IMR-90 (cell line): ENCODE measurements around the gene DNAJC5. TPM values are rescaled to one million over a fixed set of nuclear protein-coding genes. Genes with fewer than 3 reads are reported as not detected.

Source experiments
- ATAC-seq: fragments of 200-7000 bp; cut with Tn5 transposase; 2 replicates; pipeline ENCODE4 v1.9.1; 2020; ENCODE audit warnings: low read depth, mild to moderate bottlenecking, moderate library complexity
- Bru-seq: library from RNA; stranded (reverse); fragments of 400-500 nt; gene quantifications from one replicate; lab custom pipeline; 2021; lab: Mats Ljungman, UMichigan
- BruChase-seq, 2 experiments: library from RNA; stranded (reverse); fragments of 400-500 nt; gene quantifications; one replicate each; lab custom pipeline; 2021; lab: Mats Ljungman, UMichigan
- BruUV-seq: library from RNA; stranded (reverse); fragments of 400-500 nt; replicated peaks from 2 replicates; lab custom pipeline; 2021; lab: Mats Ljungman, UMichigan
- CTCF ChIA-PET: fragments of 300-600 bp; formaldehyde crosslinking; extraction: SDS; loops from one replicate; lab custom pipeline; 2021; ENCODE audit warnings: antibody characterized with exemption; lab: Yijun Ruan, JAX
- POLR2A ChIA-PET: fragments of 300-600 bp; sonication (Branson Sonifier 250); formaldehyde crosslinking; loops from one replicate; lab custom pipeline; 2022; ENCODE audit warnings: antibody characterized with exemption; ENCODE audit not compliant: unreplicated experiment; lab: Charles Lee
- DNase-seq: peaks from one replicate; pipeline ENCODE4 v3.0.0; 2013
- H2AFZ ChIP-seq: replicated peaks from 2 replicates; pipeline ENCODE3; 2013; ENCODE audit warnings: low read length, mild to moderate bottlenecking; ENCODE audit not compliant: poor library complexity
- H2AK5ac ChIP-seq: 2 replicates; pipeline ENCODE4 v1.6.1; 2013; ENCODE audit warnings: low read depth, low read length, inconsistent platforms
- H2AK9ac ChIP-seq: replicated peaks from 2 replicates; pipeline ENCODE3; 2013; ENCODE audit warnings: mild to moderate bottlenecking, low read depth, low read length, moderate library complexity; ENCODE audit not compliant: poor library complexity
- H2BK120ac ChIP-seq: 2 replicates; pipeline ENCODE4 v1.6.1; 2013; ENCODE audit warnings: low read depth, low read length, inconsistent platforms
- H2BK15ac ChIP-seq: 3 replicates; pipeline ENCODE4 v1.6.1; 2013; ENCODE audit warnings: low read depth, low read length, inconsistent platforms
- H2BK20ac ChIP-seq: 2 replicates; pipeline ENCODE4 v1.6.1; 2013; ENCODE audit warnings: low read depth, mild to moderate bottlenecking, inconsistent platforms, low read length, moderate library complexity
- H2BK5ac ChIP-seq: 2 replicates; pipeline ENCODE4 v1.6.1; 2013; ENCODE audit warnings: mild to moderate bottlenecking, low read depth, low read length, inconsistent platforms; ENCODE audit not compliant: poor library complexity, severe bottlenecking
- H3K14ac ChIP-seq: replicated peaks from 2 replicates; pipeline ENCODE4 v1.6.1; 2013; ENCODE audit warnings: low read depth, low read length, inconsistent platforms
- H3K18ac ChIP-seq: 2 replicates; pipeline ENCODE4 v1.6.1; 2013; ENCODE audit warnings: low read depth, low read length, control low read depth
- H3K23ac ChIP-seq: 2 replicates; pipeline ENCODE4 v1.6.1; 2013; ENCODE audit warnings: low read depth, low read length, inconsistent platforms
- H3K27ac ChIP-seq: 2 replicates; pipeline ENCODE4 v1.5.1; 2013; ENCODE audit warnings: mild to moderate bottlenecking, control low read depth, low read length; ENCODE audit not compliant: insufficient read depth
- H3K27me3 ChIP-seq: 2 replicates; pipeline ENCODE4 v1.6.1; 2013; ENCODE audit warnings: low read length; ENCODE audit not compliant: control insufficient read depth, insufficient read depth
- H3K36me3 ChIP-seq: 2 replicates; pipeline ENCODE4 v1.6.1; 2013; ENCODE audit warnings: low read length, mixed read lengths; ENCODE audit not compliant: control insufficient read depth, insufficient read depth
- H3K4ac ChIP-seq: 2 replicates; pipeline ENCODE4 v1.6.1; 2013; ENCODE audit warnings: low read depth, low read length, inconsistent platforms
- H3K4me1 ChIP-seq: 2 replicates; pipeline ENCODE4 v1.6.1; 2013; ENCODE audit warnings: low read length, mixed read lengths; ENCODE audit not compliant: control insufficient read depth, insufficient read depth
- H3K4me2 ChIP-seq: 2 replicates; pipeline ENCODE4 v1.6.1; 2013; ENCODE audit warnings: low read depth, mild to moderate bottlenecking, control low read depth, low read length, moderate library complexity
- H3K4me3 ChIP-seq: 2 replicates; pipeline ENCODE4 v1.5.1; 2013; ENCODE audit warnings: low read depth, mild to moderate bottlenecking, control low read depth, low read length, moderate library complexity; ENCODE audit not compliant: insufficient read depth
- H3K56ac ChIP-seq: 2 replicates; pipeline ENCODE4 v1.6.1; 2013; ENCODE audit warnings: low read length, inconsistent platforms; ENCODE audit not compliant: insufficient read depth; ENCODE audit errors: extremely low read depth
- H3K79me1 ChIP-seq, 2 experiments: 2 replicates each; pipeline ENCODE4 v1.6.1; 2013; ENCODE audit warnings: low read length in 2 of 2, inconsistent platforms in 1 of 2, low read depth in 1 of 2
- H3K9ac ChIP-seq: 2 replicates; pipeline ENCODE4 v1.6.1; 2013; ENCODE audit warnings: low read depth, low read length, control low read depth
- H3K9me1 ChIP-seq: 2 replicates; pipeline ENCODE4 v1.6.1; 2013; ENCODE audit warnings: low read length, inconsistent platforms; ENCODE audit not compliant: insufficient read depth
- H3K9me3 ChIP-seq: 2 replicates; pipeline ENCODE4 v1.6.1; 2013; ENCODE audit warnings: low read length; ENCODE audit not compliant: control insufficient read depth, insufficient read depth
- H4K20me1 ChIP-seq: 2 replicates; pipeline ENCODE4 v1.6.1; 2013; ENCODE audit warnings: low read length, inconsistent platforms; ENCODE audit not compliant: insufficient read depth
- H4K5ac ChIP-seq: 2 replicates; pipeline ENCODE4 v1.6.1; 2013; ENCODE audit warnings: mild to moderate bottlenecking, low read depth, low read length, control low read depth
- H4K8ac ChIP-seq, 2 experiments: 2 replicates each; pipeline ENCODE4 v1.6.1; 2013; ENCODE audit warnings: low read depth in 2 of 2, low read length in 2 of 2, control low read depth in 1 of 2, inconsistent platforms in 1 of 2
- H4K91ac ChIP-seq: 2 replicates; pipeline ENCODE4 v1.6.1; 2013; ENCODE audit warnings: low read depth, low read length, inconsistent platforms; ENCODE audit not compliant: insufficient read depth
- BHLHE40 ChIP-seq: fragments of 150-350 bp; IDR thresholded peaks from 2 replicates; pipeline ENCODE4 v1.6.1; 2016; ENCODE audit warnings: mild to moderate bottlenecking, low read depth, low read length
- CTCF ChIP-seq: conservative IDR thresholded peaks from 2 replicates; pipeline ENCODE4 v1.5.1; 2012; ENCODE audit warnings: mild to moderate bottlenecking, low read depth, low read length, improper control_type of control experiment
- FOS ChIP-seq: fragments of 150-350 bp; IDR thresholded peaks from 2 replicates; pipeline ENCODE4 v1.6.1; 2016; ENCODE audit warnings: low read depth, low read length
- MAFK ChIP-seq: IDR thresholded peaks from 2 replicates; pipeline ENCODE4 v1.6.1; 2012; ENCODE audit warnings: low read depth, low read length, improper control_type of control experiment
- MAZ ChIP-seq: IDR thresholded peaks from 2 replicates; pipeline ENCODE4 v1.6.1; 2012; ENCODE audit warnings: low read depth, mild to moderate bottlenecking, low read length, improper control_type of control experiment, moderate library complexity, borderline replicate concordance
- MXI1 ChIP-seq: IDR thresholded peaks from 2 replicates; pipeline ENCODE4 v1.6.1; 2012; ENCODE audit warnings: low read depth, mild to moderate bottlenecking, low read length, moderate library complexity, borderline replicate concordance
- NFE2L2 ChIP-seq: fragments of 150-350 bp; IDR thresholded peaks from 2 replicates; pipeline ENCODE4 v1.6.1; 2016; ENCODE audit warnings: low read depth, mild to moderate bottlenecking, low read length
- POLR2A ChIP-seq: IDR thresholded peaks from 2 replicates; pipeline ENCODE4 v1.6.1; 2012; ENCODE audit warnings: mild to moderate bottlenecking, low read depth, low read length
- RCOR1 ChIP-seq: IDR thresholded peaks from 2 replicates; pipeline ENCODE4 v1.6.1; 2012; ENCODE audit warnings: mild to moderate bottlenecking, low read length, improper control_type of control experiment; ENCODE audit not compliant: insufficient replicate concordance
- SMC3 ChIP-seq: fragments of 150-350 bp; IDR thresholded peaks from 2 replicates; pipeline ENCODE4 v1.6.1; 2016; ENCODE audit warnings: low read depth, mild to moderate bottlenecking, antibody characterized with exemption, low read length, moderate library complexity
- whole genome bisulfite sequencing, 2 experiments: methylation state at CpG; one replicate each; pipeline versions ENCODE4 v1.1.5 to v1.1.7; 2013; ENCODE audit warnings: missing lambda C conversion rate in 2 of 2; ENCODE audit not compliant: insufficient read length in 1 of 2; ENCODE audit errors: extremely low coverage in 2 of 2; 5-methylcytosine and 5-hydroxymethylcytosine counted together
- dilution Hi-C: fragments of 300-500 bp; cut with HindIII; formaldehyde crosslinking; loops from one replicate; pipeline ENCODE4 v1.14.3; 2018; ENCODE audit warnings: low sequenced_read_pairs; ENCODE audit not compliant: unreplicated experiment
- in situ Hi-C: fragments of 300-500 bp; cut with MboI; formaldehyde crosslinking; loops from 3 replicates; pipeline ENCODE4 v1.14.3; 2019; ENCODE audit warnings: low sequenced_read_pairs, inconsistent platforms, mixed read lengths
- intact Hi-C: fragments of 100-400 bp; cut with micrococcal nuclease; formaldehyde crosslinking; loops from 2 replicates; pipeline ENCODE4 v1.10.0; 2022
- long read RNA-seq: library from polyadenylated mRNA; unstranded; transcript quantifications from one replicate; pipeline ENCODE4 v2.0.0, GENCODE V29; 2021; ENCODE audit not compliant: unreplicated experiment
- polyA plus RNA-seq, 3 experiments: library from polyadenylated mRNA; depleted of rRNA; stranded (reverse); fragments of >200 nt; gene quantifications; 2 replicates each; pipeline ENCODE4 v1.2.3, GENCODE V29; 2012; ENCODE audit warnings: low replicate concordance in 1 of 3
- total RNA-seq: library from RNA; depleted of rRNA; stranded (reverse); fragments of >200 nt; gene quantifications from 2 replicates; pipeline ENCODE4 v1.2.3, GENCODE V29; 2012; rRNA removed
- TF ChIP-seq, protein P1 (sequence below): fragments of 150-350 bp; IDR thresholded peaks from 2 replicates; pipeline ENCODE4 v1.6.1; 2017; ENCODE audit warnings: mild to moderate bottlenecking, antibody characterized with exemption, low read length, low read depth

The DNAJC5 gene, protein sequence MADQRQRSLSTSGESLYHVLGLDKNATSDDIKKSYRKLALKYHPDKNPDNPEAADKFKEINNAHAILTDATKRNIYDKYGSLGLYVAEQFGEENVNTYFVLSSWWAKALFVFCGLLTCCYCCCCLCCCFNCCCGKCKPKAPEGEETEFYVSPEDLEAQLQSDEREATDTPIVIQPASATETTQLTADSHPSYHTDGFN
- total RNA-seq (45.2 and 46.9 TPM in 2 replicates), polyA plus RNA-seq (2012; rRNA removed) (35.6 and 36.3 TPM in 2 replicates), Bru-seq, nascent RNA (percentile 84 among the genes with signal in this experiment), BruChase-seq, experiment 1, labeled RNA remaining after a 6-hour chase (percentile 97 among the genes with signal in this experiment), BruChase-seq, experiment 2, labeled RNA remaining after a 2-hour chase (percentile 94 among the genes with signal in this experiment)
- polyA plus RNA-seq (2012; cell fraction: cytosol; rRNA removed), result 34.5 and 45.2 TPM in 2 replicates
- polyA plus RNA-seq (2012; cell fraction: nucleus; rRNA removed; ENCODE audit: low replicate concordance), result 30.4 and 42.4 TPM in 2 replicates
- long read RNA-seq, full-length matches to known transcripts, result 13 of 154 reads
- long read RNA-seq, partial matches to known transcripts, result 140 of 154 reads
- long read RNA-seq, other reads (novel, unspliced or antisense), result 1 of 154 reads

DNA sequence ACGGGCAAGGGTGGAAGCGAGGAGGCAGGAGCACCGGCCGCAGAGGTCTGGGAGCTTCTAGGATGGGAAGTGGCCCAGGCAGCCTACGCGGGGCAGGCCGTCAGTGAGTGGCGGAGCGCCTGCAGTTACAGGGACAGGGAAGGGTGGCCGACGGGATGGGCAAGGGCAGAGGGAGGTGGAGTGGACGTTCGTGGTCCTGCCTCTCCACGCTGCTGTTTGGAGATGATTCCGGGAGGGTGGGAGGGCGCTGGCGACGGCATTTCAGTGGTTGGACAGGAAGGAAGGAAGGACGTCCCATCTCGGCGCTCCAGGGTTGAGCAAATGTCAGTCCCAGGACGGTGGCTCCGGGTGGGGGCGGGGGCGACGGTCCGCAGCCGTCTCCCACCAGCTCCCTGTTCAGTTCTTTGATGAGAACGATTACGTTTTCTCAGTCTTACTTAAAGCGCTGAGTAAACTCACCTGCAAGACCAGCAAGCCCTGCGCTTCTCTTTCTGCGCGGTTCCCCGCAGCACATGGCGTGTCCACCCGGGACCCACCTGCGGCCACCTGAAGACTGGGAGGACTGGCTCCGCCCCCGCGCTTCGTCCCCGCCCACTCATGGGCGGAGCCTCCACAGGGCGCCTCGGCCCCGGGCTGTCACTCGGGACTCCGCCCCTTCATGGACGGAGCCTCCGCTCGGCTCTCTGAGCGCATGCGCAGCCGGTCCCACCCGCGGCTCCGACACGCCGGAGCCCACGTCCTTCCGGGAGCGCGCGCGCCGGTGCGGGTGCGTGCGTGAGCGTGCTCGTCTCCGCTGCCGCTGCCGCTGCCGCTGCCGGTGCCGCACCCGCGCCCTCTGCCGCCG, at the start of gene DNAJC5:
Gene DNAJC5, plus strand, starts transcription at position 769 of the 844 bp plus-strand sequence. CDS start 33,220 bp downstream, outside the sequence.
- ATAC-seq (peak; percentile 94), DNase-seq (peak; percentile 87)
- TF ChIP-seq MAZ, result 0 out of 2 replicates have a peak, but pooled peaks have one; percentile 24
- no peak for TF ChIP-seq MAFK
- TF ChIP-seq BHLHE40, result no peak
- no peak for TF ChIP-seq CTCF
- TF ChIP-seq MXI1, result peak; percentile 50; the same call in 1 of the 2 replicates
- no peak for TF ChIP-seq SMC3
- TF ChIP-seq POLR2A, result no peak
- TF ChIP-seq, protein P1, sequence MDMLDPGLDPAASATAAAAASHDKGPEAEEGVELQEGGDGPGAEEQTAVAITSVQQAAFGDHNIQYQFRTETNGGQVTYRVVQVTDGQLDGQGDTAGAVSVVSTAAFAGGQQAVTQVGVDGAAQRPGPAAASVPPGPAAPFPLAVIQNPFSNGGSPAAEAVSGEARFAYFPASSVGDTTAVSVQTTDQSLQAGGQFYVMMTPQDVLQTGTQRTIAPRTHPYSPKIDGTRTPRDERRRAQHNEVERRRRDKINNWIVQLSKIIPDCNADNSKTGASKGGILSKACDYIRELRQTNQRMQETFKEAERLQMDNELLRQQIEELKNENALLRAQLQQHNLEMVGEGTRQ, result no peak
- no peak for TF ChIP-seq RCOR1
- TF ChIP-seq NFE2L2, result no peak
- TF ChIP-seq FOS, result no peak
- BruUV-seq, result no TSS peak
- H3K9me3 ChIP-seq, result no peaks in the 10 kb centered on the region
- peak within 1 kb of the TSS; percentile 14; the same call in 1 of the 2 replicates for H3K18ac ChIP-seq
- dilution Hi-C loops (no loop called here), in situ Hi-C loops (no loop called here), intact Hi-C loops (no loop called here)
- H4K91ac ChIP-seq, result no peak within 1 kb of the TSS
- peak within 1 kb of the TSS; percentile 86 for H2AK9ac ChIP-seq
- no peak within 1 kb of the TSS for H2BK15ac ChIP-seq
- no peaks in the 10 kb centered on the region for H3K27me3 ChIP-seq
- peak within 1 kb of the TSS; percentile 73 for H3K23ac ChIP-seq
- peaks cover 37% of the 10 kb centered on the region for H3K36me3 ChIP-seq
- peak within 1 kb of the TSS; percentile 63 for H3K14ac ChIP-seq
- H3K9me1 ChIP-seq, result peaks cover 16% of the 10 kb centered on the region
- peaks cover 68% of the 10 kb centered on the region for H4K20me1 ChIP-seq
- peak within 1 kb of the TSS; percentile 27 to 53; a peak in 3 of 4 replicates for H4K8ac ChIP-seq
- peak within 1 kb of the TSS; percentile 94 for H3K4me2 ChIP-seq
- H3K27ac ChIP-seq, result peak within 1 kb of the TSS; percentile 29
- peaks cover 6 to 60% of the 10 kb centered on the region in 2 experiments for H3K79me1 ChIP-seq
- peak within 1 kb of the TSS; percentile 6; the same call in 1 of the 2 replicates for H3K4ac ChIP-seq
- peak within 1 kb of the TSS; percentile 62 for H2AK5ac ChIP-seq
- peak within 1 kb of the TSS; percentile 64; the same call in 1 of the 2 replicates for H3K56ac ChIP-seq
- no peak within 1 kb of the TSS for H2BK120ac ChIP-seq
- no peak within 1 kb of the TSS for H2BK20ac ChIP-seq
- H3K4me3 ChIP-seq, result peak within 1 kb of the TSS; percentile 86
- peak within 1 kb of the TSS; percentile 93 for H2AFZ ChIP-seq
- CTCF ChIA-PET, result no interaction called here
- WGBS, 2 experiments, result 2% methylated on average over 56 of the region's 82 CpGs; no CpG with 5 or more reads in 1 of the 2 experiments
- H2BK5ac ChIP-seq, result peak within 1 kb of the TSS; percentile 51
- H4K5ac ChIP-seq, result no peak within 1 kb of the TSS
- H3K9ac ChIP-seq, result peak within 1 kb of the TSS; percentile 93
- POLR2A ChIA-PET, result no interaction called here
- H3K4me1 ChIP-seq, result peaks cover 19% of the 10 kb centered on the region
